HG03575 (cell line): ENCODE measurements around the gene TMEM17.
"Not testable (repeated sequence)": the region's sequence is repeated elsewhere in the genome, so short reads cannot be mapped to it uniquely, and the experiment has no call there.

Experiments
- ATAC-seq: cut with Tn5 transposase; IDR thresholded peaks from one replicate; pipeline ENCODE4 v1.9.1; 2021; ENCODE audit not compliant: unreplicated experiment, insufficient number of reproducible peaks, low FRiP score; ENCODE audit errors: extremely low read depth

The TMEM17 gene

GRCh38 chr2:62521061-62521460 is 15.1 kb upstream of the TMEM17 start:
- not testable (repeated sequence) for ATAC-seq

- ATAC-seq = no peak
Observed at GRCh38 chr2:62512384-62512783, 6.4 kb upstream of the TMEM17 start.

GRCh38 chr2:62511636-62512035 is 5.6 kb upstream of the TMEM17 start:
- ATAC-seq = no peak

GRCh38 chr2:62506421-62506750 is 391 bp upstream of the TMEM17 start:
- no peak for ATAC-seq

GRCh38 chr2:62505109-62505749 is 766 bp downstream of the TMEM17 start:
- ATAC-seq = no peak

- ATAC-seq = no peak
Observed at GRCh38 chr2:62504657-62505056, 1.3 kb downstream of the TMEM17 start.

- no peak for ATAC-seq
Observed at GRCh38 chr2:62501794-62502500, 4.0 kb downstream of the TMEM17 start.

- no peak for ATAC-seq
Observed at GRCh38 chr2:62501069-62501468, 4.9 kb downstream of the TMEM17 start.

GRCh38 chr2:62499430-62500060 is 6.5 kb downstream of the TMEM17 start:
- ATAC-seq = no peak

- ATAC-seq = no peak
Observed at GRCh38 chr2:62498739-62499138, 7.3 kb downstream of the TMEM17 start.

GRCh38 chr2:62495761-62496160 is 10.2 kb downstream of the TMEM17 start:
- ATAC-seq = no peak

GRCh38 chr2:62492048-62492447 is 13.9 kb downstream of the TMEM17 start:
- no peak for ATAC-seq

- ATAC-seq = no peak
Observed at GRCh38 chr2:62489702-62490101, 16.3 kb downstream of the TMEM17 start.

- ATAC-seq = no peak
Observed at GRCh38 chr2:62489162-62489561, 16.8 kb downstream of the TMEM17 start.

- ATAC-seq = no peak
Observed at GRCh38 chr2:62486439-62486765, 19.6 kb downstream of the TMEM17 start.

GRCh38 chr2:62485761-62486438 is 20.1 kb downstream of the TMEM17 start:
- ATAC-seq = no peak

- ATAC-seq = no peak
Observed at GRCh38 chr2:62482558-62483352, 23.2 kb downstream of the TMEM17 start.

GRCh38 chr2:62479917-62480316 is 26.1 kb downstream of the TMEM17 start:
- no peak for ATAC-seq

- no peak for ATAC-seq
Observed at GRCh38 chr2:62478093-62478580, 27.9 kb downstream of the TMEM17 start.
